Measurements from ENCODE around the gene FNDC11.

FNDC11 gene

GRCh38 chr20:63525185-63525584, 28.8 kb upstream of the FNDC11 start:
- DNase-seq (ENCODE audit: low spot score): no peak

DNA sequence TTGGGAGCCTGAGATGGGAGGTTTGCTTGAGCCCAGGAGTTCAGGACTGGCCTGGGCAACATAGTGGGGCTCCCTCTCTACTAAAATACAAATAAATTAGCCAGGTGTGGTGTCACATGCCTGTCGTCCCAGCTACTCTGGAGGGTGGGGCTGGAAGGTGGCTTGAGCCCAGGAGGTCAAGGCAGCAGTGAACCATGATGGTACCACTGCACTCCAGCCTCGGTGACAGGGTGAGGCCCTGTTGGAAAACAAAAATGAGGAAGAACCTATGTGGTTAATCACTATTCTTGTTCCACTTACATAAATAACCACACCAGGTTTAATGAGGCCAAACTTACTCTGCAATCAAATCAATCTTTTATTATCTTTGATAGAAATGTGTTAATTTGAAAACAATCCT, 28.0 kb upstream of the FNDC11 start:
- DNase-seq (ENCODE audit: low spot score): no peak

DNA sequence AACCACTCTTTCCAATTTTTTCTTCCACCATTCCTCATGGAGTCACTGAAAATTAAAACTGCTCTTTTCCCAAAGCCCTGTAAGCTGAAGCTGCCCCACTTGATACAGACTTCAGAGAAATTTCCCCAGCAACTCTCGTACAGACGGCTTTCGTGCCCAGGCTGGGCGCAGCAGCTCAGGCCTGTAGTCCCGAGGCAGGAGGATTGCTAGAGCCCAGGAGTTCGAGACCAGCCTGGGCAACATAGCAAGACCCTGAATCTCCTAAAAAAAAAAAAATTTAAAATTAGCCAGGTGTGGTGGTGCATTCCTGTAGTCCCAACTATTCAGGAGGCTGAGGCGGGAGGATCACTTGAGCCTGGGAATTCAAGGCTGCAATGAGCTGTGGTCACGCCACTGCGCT, 26.8 kb upstream of the FNDC11 start:
- DNase-seq (ENCODE audit: low spot score): no peak

DNA sequence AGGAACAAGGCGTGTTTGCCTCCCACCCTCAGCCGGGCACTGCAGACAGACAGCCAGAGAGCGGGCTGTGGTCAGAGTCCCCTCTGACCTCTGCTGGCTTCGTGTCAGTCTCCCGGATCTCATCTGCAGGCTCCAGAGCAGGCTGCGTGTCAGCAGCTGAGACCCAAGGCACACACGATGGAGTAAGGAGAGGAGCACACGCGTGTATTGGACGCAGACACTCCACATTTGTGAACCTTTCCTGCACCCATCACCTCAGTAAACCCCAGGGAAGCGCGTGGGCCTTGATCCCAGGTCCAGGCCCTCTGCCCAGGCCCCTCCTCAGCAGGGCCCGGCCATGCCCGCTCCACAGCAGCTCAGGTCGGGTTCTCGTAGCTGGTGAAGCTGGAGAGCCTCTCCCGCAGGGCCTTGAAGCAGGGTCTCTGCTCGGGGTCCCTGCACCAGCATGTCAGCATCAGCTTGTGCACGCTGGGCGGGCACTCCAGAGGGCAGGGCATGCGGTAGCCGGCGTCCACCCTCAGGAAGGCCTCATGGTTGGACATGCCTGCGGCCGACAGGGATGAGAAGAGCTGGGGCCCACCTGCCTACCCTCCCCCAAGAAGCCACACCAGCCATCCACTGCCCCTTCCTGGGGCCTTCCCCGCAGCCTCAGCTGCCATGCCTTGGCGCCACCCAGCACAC, 24.6 kb upstream of the FNDC11 start:
- no peak for DNase-seq (ENCODE audit: low spot score)

DNA sequence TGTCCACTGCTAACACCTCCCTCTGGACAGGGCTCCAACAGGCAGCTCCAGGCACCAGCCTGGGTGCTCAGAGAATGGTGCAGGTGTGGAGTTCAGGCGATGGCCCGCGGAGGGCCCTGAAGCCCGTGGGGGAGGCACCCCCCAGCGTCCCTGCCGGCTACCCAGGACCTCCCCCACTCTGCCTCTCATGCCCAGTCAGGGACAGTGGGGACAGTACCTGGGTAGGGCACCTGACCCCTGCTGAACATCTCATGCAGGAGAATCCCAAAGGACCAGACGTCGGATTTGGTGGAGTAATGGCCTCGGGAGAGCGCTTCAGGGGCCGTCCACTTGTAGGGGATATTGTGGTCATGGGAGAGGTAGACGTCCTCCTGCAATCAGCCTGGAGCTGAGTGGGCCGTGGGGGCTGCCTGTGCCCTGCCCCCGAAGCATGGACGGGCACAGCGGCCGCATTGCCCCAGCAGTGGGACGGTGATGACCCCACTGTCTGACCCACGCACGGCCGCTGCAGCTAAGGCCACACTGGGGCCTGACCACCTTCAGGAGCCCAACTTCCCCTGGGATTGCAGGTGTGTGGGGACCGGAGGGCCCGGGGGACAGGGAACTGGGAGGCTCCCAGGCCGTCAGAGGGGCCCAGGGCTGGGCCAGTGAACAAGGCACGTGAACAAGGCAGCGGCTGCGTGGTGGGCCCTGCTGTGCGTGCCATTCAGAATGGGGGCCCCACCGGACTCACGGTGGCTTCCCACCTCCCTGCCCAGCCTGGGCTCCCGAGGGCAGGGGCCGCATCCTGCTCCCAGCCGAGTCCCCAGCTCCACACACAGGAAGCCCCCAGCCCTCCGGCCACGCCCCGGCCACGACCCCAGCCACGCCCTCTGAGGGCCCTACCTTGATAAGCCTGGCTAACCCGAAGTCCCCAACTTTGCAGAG, 23.8 kb upstream of the FNDC11 start:
- DNase-seq (ENCODE audit: low spot score): no peak

GRCh38 chr20:63530788-63531160, 23.2 kb upstream of the FNDC11 start:
- no peak for DNase-seq (ENCODE audit: low spot score)

DNA sequence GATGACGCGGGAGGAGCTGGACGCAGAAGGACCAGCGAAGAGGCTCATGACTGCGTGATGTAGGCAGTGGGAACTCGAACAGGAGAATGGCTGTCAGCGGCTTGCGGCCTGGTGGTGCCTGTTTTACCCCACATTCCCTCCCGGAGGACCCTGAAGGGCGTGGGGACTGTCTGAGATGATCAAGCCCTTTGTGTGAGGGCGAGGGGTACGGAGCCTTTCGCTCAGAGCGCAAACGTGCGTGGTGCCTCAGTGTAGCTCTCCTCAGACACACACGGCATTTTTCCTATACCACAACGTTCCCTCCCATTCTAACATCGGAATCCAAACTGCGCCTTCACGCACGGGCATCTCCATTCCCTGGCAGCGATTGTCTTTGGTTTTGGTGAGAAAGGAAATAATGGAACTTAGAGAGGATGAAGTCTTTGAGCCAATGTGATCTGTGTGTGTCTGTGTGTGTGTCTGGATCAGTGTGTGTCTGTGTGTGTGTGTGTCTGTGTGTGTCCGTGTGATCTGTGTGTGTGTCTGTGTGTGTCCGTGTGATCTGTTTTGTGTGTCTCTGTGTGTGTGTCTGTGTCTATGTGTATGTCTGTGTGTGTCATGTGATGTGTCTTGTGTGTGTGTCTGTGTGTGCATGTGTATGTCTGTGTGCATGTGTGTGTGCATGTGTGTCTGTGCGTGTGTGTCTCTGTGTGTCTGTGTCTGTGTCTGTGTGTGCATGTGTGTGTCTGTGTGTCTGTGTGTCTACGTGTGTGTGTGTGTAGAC, 22.1 kb upstream of the FNDC11 start:
- DNase-seq (ENCODE audit: low spot score): no peak

DNA sequence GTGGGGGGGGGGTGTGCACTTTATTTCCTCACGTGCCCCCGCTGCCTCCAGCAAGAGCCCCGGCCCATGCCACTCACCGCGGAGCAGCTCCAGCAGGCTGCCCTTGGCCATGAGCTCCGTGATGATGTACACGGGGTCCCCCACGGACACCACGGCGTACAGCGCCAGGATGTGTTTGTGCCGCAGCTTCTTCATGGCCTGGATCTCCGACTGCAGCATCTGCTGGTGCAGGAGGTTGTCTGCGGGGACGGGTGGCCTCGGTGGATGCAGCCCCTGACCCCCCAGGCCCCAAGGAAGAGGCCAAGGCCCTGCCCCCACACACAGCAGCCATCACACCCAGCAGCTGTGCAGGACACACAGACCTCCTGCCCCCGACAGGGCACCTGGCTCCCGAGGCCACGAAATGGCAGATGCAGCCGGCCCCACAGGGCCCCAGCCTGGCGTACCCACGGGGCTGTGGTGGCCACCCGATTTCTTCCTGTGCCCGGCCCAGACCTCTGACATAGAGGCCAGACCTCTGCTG, 21.4 kb upstream of the FNDC11 start:
- no peak for DNase-seq (ENCODE audit: low spot score)

DNA sequence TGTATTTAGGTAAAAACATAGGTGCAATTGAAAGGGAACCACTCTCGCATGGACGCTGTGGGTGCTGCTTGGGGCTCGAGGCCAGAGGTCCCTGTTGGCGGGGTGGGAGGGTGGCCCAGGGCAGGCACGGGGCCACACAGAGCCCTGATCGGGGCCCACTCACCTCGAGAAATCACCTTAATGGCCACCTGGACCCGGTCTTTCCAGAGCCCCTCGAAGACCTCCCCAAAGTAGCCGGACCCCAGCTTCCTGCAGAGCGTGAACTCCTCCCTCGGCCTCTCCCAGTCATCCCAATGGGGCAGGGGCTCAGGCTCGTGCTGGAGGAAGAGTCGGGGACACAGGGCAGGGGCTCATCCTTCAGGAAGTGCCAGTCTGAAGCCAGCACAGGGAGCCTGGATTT, 20.6 kb upstream of the FNDC11 start:
- DNase-seq (ENCODE audit: low spot score): no peak

- no peak for DNase-seq (ENCODE audit: low spot score)
Measured at GRCh38 chr20:63533871-63534393, 20.0 kb upstream of the FNDC11 start.

DNA sequence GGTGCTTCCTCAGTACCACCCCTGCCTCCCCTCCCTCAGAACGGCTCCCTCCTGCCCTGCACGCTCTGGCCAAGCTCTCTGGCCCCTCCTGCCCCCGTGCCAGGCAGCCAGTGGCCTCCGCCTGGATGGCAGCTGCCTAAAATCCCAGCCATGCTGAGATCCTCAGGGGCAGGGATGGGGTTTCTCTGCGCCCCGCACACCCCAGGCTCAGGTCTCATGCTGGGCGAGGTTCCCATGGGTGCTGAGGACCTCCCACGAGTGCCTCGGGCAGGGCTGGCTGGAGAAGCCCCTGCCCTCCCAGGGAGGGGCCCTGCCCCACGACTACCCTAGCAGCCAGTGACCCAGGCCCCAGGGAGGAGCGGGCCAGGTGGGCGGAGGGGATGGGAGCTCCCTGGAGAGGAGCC, 19.5 kb upstream of the FNDC11 start:
- no peak for DNase-seq (ENCODE audit: low spot score)

GRCh38 chr20:63534831-63535651, 18.9 kb upstream of the FNDC11 start:
- no peak for DNase-seq (ENCODE audit: low spot score)

- peak; percentile 72 for DNase-seq (ENCODE audit: low spot score)
Measured at GRCh38 chr20:63536241-63536977, 17.6 kb upstream of the FNDC11 start.

DNA sequence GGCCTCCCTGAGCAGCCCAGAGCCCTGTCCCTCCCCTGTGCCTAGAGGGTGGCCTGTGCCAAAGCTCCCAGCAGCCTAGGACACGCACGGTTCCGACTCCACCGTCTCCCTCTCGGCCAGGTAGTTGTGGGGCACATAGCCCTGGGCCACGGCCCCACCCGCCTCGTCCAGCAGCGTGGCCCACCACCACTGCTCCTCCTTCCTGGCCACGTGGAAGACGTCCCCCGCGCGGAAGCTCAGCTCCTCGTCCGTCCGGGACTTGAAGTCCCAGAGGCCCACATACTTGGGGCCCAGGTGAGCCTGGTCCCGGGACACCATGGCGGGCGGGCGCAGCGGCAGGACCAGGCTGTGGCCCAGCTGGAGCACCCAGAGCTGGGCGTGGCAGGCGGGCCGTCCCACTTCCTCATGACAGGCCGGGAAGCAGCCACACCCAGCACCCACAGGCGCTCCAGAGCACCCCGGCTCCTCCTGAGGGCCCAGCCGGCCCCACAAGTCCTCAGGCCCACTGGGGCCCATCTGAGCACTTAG, 16.9 kb upstream of the FNDC11 start, which contains the start of gene PTK6:
Gene PTK6 (minus strand): TSS at position 380 of the 528 bp plus-strand sequence. CDS start 62 bp downstream, at position 318.
- DNase-seq (ENCODE audit: low spot score): peak; percentile 66

- DNase-seq (ENCODE audit: low spot score): peak; percentile 99
Measured at GRCh38 chr20:63537525-63538203, 16.3 kb upstream of the FNDC11 start.

GRCh38 chr20:63538204-63539091, 15.5 kb upstream of the FNDC11 start:
- DNase-seq (ENCODE audit: low spot score): no peak

- no peak for DNase-seq (ENCODE audit: low spot score)
Measured at GRCh38 chr20:63539092-63539430, 14.9 kb upstream of the FNDC11 start.

Data from COLO829 (cell line).